CD14-positive monocyte (primary cell): ENCODE measurements around the gene DPYD. TPM values are rescaled to one million over a fixed set of nuclear protein-coding genes. Genes with fewer than 3 reads are reported as not detected.

Experiments
- DNase-seq, 3 donors: peaks; one replicate each; pipeline ENCODE4 v3.0.0-alpha.2; 2011 to 2022
- H2AFZ ChIP-seq: 2 replicates; pipeline ENCODE4 v1.6.0; 2012; ENCODE audit warnings: mild to moderate bottlenecking, low read depth, low read length, inconsistent platforms; ENCODE audit not compliant: insufficient read depth, poor library complexity, severe bottlenecking
- H3K27ac ChIP-seq, 2 donors: 1 replicate in 1 of 2; 2 replicates in 1 of 2; pipeline ENCODE4 v1.5.1; 2012 to 2013; ENCODE audit warnings: low read length in 2 of 2, control low read depth in 1 of 2, inconsistent platforms in 1 of 2, low read depth in 1 of 2, mild to moderate bottlenecking in 1 of 2
- H3K27me3 ChIP-seq, 2 donors: one replicate each; pipeline versions ENCODE4 v1.6.0 to v1.6.1; 2011 to 2013; ENCODE audit warnings: low read length in 2 of 2; ENCODE audit not compliant: control insufficient read depth in 2 of 2, insufficient read depth in 2 of 2
- H3K36me3 ChIP-seq, 2 donors: replicated peaks in 1 of 2; 1 replicate in 1 of 2; 2 replicates in 1 of 2; pipeline versions ENCODE4 v1.5.1 to v1.6.1; 2012 to 2013; ENCODE audit warnings: low read length in 2 of 2, control low read depth in 1 of 2, inconsistent platforms in 1 of 2, mild to moderate bottlenecking in 1 of 2; ENCODE audit not compliant: insufficient read depth in 2 of 2, control insufficient read depth in 1 of 2
- H3K4me1 ChIP-seq, 2 donors: 1 replicate in 1 of 2; 2 replicates in 1 of 2; pipeline versions ENCODE4 v1.5.1 to v1.6.1; 2012 to 2013; ENCODE audit warnings: low read length in 2 of 2, control low read depth in 1 of 2, inconsistent platforms in 1 of 2, mild to moderate bottlenecking in 1 of 2, moderate library complexity in 1 of 2; ENCODE audit not compliant: insufficient read depth in 2 of 2, control insufficient read depth in 1 of 2
- H3K4me2 ChIP-seq: replicated peaks from 2 replicates; pipeline ENCODE3; 2012; ENCODE audit warnings: low read length, moderate library complexity, mild to moderate bottlenecking; ENCODE audit not compliant: poor library complexity, severe bottlenecking; ENCODE audit errors: extremely low read depth
- H3K4me3 ChIP-seq, 3 experiments: fragments of 200-600 bp in 1 of 3; sonication (generic) in 1 of 3; replicated peaks in 1 of 3; 1 replicate in 2 of 3; 2 replicates in 1 of 3; pipeline ENCODE4 v1.5.1; 2011 to 2013; ENCODE audit warnings: low read length in 3 of 3, mild to moderate bottlenecking in 3 of 3, control low read depth in 2 of 3, low read depth in 2 of 3, inconsistent platforms in 1 of 3, moderate library complexity in 1 of 3
- H3K79me2 ChIP-seq: 2 replicates; pipeline ENCODE4 v1.6.0; 2012; ENCODE audit warnings: mild to moderate bottlenecking, control low read depth, inconsistent platforms, low read length, moderate library complexity; ENCODE audit not compliant: insufficient read depth
- H3K9ac ChIP-seq: 2 replicates; pipeline ENCODE4 v1.6.0; 2017; ENCODE audit warnings: low read length, mild to moderate bottlenecking; ENCODE audit not compliant: insufficient read depth, poor library complexity, severe bottlenecking
- H3K9me3 ChIP-seq, 2 donors: replicated peaks in 1 of 2; 1 replicate in 1 of 2; 2 replicates in 1 of 2; pipeline versions ENCODE4 v1.5.1 to v1.6.1; 2012 to 2013; ENCODE audit warnings: low read length in 2 of 2, control low read depth in 1 of 2; ENCODE audit not compliant: control insufficient read depth in 1 of 2, insufficient read depth in 1 of 2
- H4K20me1 ChIP-seq: 2 replicates; pipeline ENCODE4 v1.6.0; 2012; ENCODE audit warnings: mild to moderate bottlenecking, low read length, control low read depth, moderate library complexity; ENCODE audit not compliant: insufficient read depth
- H3K27ac Mint-ChIP-seq, 7 donors: one replicate each; pipeline ENCODE4 v1.8.0; 2020; ENCODE audit warnings: mild to moderate bottlenecking in 7 of 7, mixed read lengths in 7 of 7, moderate library complexity in 6 of 7, inconsistent platforms in 2 of 7
- H3K27me3 Mint-ChIP-seq, 3 donors: one replicate each; pipeline ENCODE4 v1.8.0; 2021 to 2022; ENCODE audit warnings: low read depth in 3 of 3, mild to moderate bottlenecking in 3 of 3, mixed read lengths in 3 of 3, moderate library complexity in 3 of 3, inconsistent platforms in 1 of 3
- H3K36me3 Mint-ChIP-seq, 2 donors: one replicate each; pipeline ENCODE4 v1.8.0; 2020; ENCODE audit warnings: mixed read lengths in 2 of 2, inconsistent platforms in 1 of 2, mild to moderate bottlenecking in 1 of 2
- H3K4me1 Mint-ChIP-seq: one replicate; pipeline ENCODE4 v1.8.0; 2020; ENCODE audit warnings: mild to moderate bottlenecking, mixed read lengths
- H3K4me3 Mint-ChIP-seq, 2 donors: one replicate each; pipeline ENCODE4 v1.8.0; 2020; ENCODE audit warnings: mild to moderate bottlenecking in 2 of 2, mixed read lengths in 2 of 2, moderate library complexity in 1 of 2
- H3K9me3 Mint-ChIP-seq, 7 donors: one replicate each; pipeline ENCODE4 v1.8.0; 2020 to 2022; ENCODE audit warnings: mixed read lengths in 7 of 7, mild to moderate bottlenecking in 6 of 7, moderate library complexity in 6 of 7, inconsistent platforms in 2 of 7
- CTCF ChIP-seq: fragments of 200-600 bp; IDR thresholded peaks from one replicate; pipeline ENCODE4 v1.8.0; 2022; ENCODE audit warnings: antibody characterized with exemption, mild to moderate bottlenecking
- WGBS: methylation state at CpG from one replicate; pipeline ENCODE4 v1.1.5; 2013; ENCODE audit warnings: missing lambda C conversion rate; ENCODE audit not compliant: insufficient coverage; 5-methylcytosine and 5-hydroxymethylcytosine counted together
- intact Hi-C, 2 donors: fragments of 100-400 bp; cut with micrococcal nuclease; formaldehyde crosslinking; loops; one replicate each; pipeline versions ENCODE4 v1.15.0 to v1.15.1; 2023
- polyA plus RNA-seq, 3 donors: library from polyadenylated mRNA; depleted of rRNA in 1 of 3; unstranded in 2 of 3; stranded (reverse) in 1 of 3; fragments of 300-500 nt in 2 of 3; fragments of >200 nt in 1 of 3; fragmentation: Illumina TruSeq in 2 of 3; gene quantifications; 1 replicate in 2 of 3; 2 replicates in 1 of 3; pipeline ENCODE4 v1.2.3, GENCODE V29; 2012 to 2021

The DPYD gene
- polyA plus RNA-seq, 3 donors: 87.6 to 171 (median 144) TPM

GRCh38 chr1:97693601-97694000 lies 227.2 kb downstream of the DPYD start:
- no peaks in the 10 kb centered on the region for H3K4me1 ChIP-seq
- no peaks in the 10 kb centered on the region for H3K9me3 ChIP-seq
- TF ChIP-seq CTCF: no peak
- peaks cover 33 to 78% of the 10 kb centered on the region in 2 donors for H3K36me3 ChIP-seq
- no peak overlapping the region for H3K27ac ChIP-seq
- H2AFZ ChIP-seq: no peak overlapping the region
- H3K36me3 Mint-ChIP-seq: peaks cover 48 to 61% of the 10 kb centered on the region in 2 donors
- H3K4me3 Mint-ChIP-seq: no peak overlapping the region
- H3K4me1 Mint-ChIP-seq: no peaks in the 10 kb centered on the region
- DNase-seq: no peak
- intact Hi-C loops: no loop called here
- no CpG with 5 or more reads among the region's 1 CpG for WGBS
- H3K27ac Mint-ChIP-seq: peak overlapping the region in 3 of 7 donors; percentile 3 to 38 (median 8)
- H3K4me3 ChIP-seq: no peak overlapping the region
- peaks cover 0 to 2% (median 0%) of the 10 kb centered on the region in 3 donors for H3K27me3 Mint-ChIP-seq
- no peaks in the 10 kb centered on the region for H3K27me3 ChIP-seq
- no peaks in the 10 kb centered on the region for H3K79me2 ChIP-seq
- peaks cover 40% of the 10 kb centered on the region for H4K20me1 ChIP-seq
- no peak overlapping the region for H3K9ac ChIP-seq
- H3K9me3 Mint-ChIP-seq: no peaks in the 10 kb centered on the region
- H3K4me2 ChIP-seq: no peak overlapping the region

DNA sequence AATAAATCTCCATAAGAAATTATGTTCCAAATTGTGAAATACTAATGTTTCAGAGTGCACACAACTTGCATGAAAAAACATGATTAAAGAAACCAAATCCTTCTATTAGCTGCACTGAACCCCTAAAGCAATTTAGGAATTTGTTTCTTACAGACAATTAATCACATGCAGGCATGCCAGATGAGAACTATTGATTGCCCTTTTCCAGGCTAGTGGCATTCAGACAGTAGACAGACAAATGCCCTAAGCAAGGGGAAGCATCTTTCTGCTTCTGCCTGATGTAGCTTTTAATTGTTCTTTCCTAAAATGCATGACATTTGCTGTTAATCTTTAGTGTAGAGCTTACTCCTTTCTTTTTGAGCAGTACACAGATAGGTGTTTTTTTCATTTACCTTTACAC lies 229.5 kb downstream of the DPYD start:
- peaks cover 0 to 2% (median 0%) of the 10 kb centered on the region in 3 donors for H3K27me3 Mint-ChIP-seq
- Histone ChIP-seq H3K79me2 (no peaks in the 10 kb centered on the region), H3K9ac (no peak overlapping the region), H3K4me2 (no peak overlapping the region), H2AFZ (no peak overlapping the region), H3K4me1 (no peaks in the 10 kb centered on the region), H3K36me3 (peaks cover 38 to 87% of the 10 kb centered on the region in 2 donors), H3K27ac (no peak overlapping the region), H3K9me3 (no peaks in the 10 kb centered on the region), H4K20me1 (peaks cover 46% of the 10 kb centered on the region), H3K4me3 (no peak overlapping the region), H3K27me3 (no peaks in the 10 kb centered on the region)
- intact Hi-C loops: no loop called here
- H3K9me3 Mint-ChIP-seq: peaks cover 0 to 7% (median 2%) of the 10 kb centered on the region in 7 donors
- peaks cover 59 to 72% of the 10 kb centered on the region in 2 donors for H3K36me3 Mint-ChIP-seq
- no peaks in the 10 kb centered on the region for H3K4me1 Mint-ChIP-seq
- DNase-seq: no peak
- no peak for TF ChIP-seq CTCF
- no peak overlapping the region for H3K4me3 Mint-ChIP-seq
- H3K27ac Mint-ChIP-seq: no peak overlapping the region
